DMS 273 treated with DMSO at 0.1 percent for 48 hours (cell line): ENCODE results near the gene ABCB8.

Experiments used
- DNase-seq: peaks from one replicate; lab custom pipeline; 2025; lab: John Stamatoyannopoulos, UW

Gene ABCB8

GRCh38 chr7:151074817-151075661, 46.8 kb downstream of the ABCB8 start:
- no peak for DNase-seq

DNA sequence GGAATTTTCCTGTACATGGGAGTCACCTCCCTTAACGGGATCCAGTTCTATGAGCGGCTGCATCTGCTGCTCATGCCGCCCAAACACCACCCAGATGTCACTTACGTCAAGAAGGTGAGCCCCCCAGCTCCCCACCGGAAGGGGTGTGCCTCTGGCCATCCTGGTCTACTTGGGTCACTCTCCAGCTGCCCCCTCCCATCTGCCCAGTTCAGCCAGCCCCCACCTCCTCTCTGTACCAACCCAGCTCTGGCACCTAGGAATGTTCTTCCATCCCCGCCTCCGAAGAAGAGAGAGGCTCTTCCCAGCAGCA, 47.4 kb downstream of the ABCB8 start:
- DNase-seq, result no peak

- DNase-seq, result no peak
Observed at GRCh38 chr7:151075978-151076426, 47.8 kb downstream of the ABCB8 start.

GRCh38 chr7:151076863-151077704, 48.8 kb downstream of the ABCB8 start:
- DNase-seq, result no peak

GRCh38 chr7:151077705-151078232, 49.5 kb downstream of the ABCB8 start:
- DNase-seq, result no peak

DNA sequence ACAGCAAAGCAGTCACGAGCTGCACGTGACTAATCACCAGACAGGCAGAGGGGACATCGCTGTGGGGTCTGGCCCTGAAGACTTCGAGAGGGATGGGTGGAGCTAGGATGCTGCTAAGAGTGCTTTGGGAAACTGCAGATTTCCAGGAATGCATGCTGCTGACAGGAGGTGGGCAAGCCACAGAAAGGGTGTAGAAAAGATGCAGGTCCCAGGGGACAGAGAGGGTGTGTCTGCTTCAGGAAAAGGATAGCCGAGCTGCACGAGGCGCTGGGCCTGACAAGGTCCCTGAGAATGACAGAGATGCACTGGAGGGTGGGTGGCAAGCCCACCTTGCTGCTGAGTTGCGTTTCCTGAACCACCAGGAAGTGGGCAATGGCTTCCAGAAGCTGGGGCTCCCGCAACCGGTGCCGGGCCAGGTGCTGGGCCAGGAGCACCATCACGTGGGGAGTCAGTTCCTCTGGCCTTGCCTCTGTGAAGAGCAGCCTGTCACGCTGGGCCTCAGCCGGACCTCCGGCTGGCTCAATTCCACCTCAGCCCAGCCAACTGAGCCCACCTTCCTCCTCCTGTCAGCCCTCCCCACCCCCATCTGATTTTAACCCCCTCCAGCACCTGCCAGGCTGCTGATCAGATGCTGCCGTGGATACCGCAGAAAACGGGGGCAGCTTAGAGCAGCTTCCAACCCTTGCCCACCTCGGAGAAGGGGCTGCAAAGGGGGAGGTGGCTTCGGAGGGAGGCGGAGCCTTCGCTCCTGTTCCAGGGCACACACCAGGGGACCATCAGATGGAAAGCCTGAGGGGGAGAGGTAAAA, 50.2 kb downstream of the ABCB8 start:
- DNase-seq, result no peak

- no peak for DNase-seq
Observed at GRCh38 chr7:151079199-151079910, 51.1 kb downstream of the ABCB8 start.

- no peak for DNase-seq
Observed at GRCh38 chr7:151080067-151080521, 51.8 kb downstream of the ABCB8 start.

DNA sequence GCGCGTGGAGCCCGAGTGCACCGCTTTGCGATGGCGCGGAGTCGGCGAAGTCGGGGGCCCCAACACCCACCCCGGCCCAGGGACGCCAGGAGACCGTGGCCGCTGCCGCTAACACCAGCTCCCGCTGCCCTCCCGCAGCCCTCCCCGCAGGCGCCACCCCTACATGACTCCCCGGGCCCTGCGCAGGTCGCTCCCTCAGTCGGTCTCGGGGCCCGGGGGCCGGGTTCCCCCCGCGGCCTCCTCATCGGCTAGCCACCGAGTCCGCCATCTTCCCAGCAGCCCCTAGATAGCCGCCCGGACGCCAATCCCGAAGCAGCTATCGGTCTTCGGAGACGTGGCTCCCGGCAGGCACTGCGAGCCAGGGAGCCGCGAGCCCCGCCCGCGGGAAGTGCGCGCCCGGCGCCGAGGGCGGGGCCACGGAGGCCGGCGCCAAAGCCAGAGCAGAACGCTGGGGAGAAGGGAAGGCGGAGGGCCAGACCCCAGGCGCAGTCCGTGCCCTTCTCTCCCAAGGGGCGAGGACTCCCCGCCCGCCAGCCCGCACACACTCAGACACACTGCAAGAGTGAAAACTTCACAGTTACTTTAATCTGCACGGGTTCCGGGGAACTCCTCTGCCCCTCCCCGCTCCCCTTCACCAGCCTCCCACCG, 52.4 kb downstream of the ABCB8 start, which contains the start of gene FASTK:
Gene FASTK, minus strand, starts transcription at position 288 of the 648 bp plus-strand sequence. Its CDS starts 43 bp downstream, at position 245.
- DNase-seq, result peak; percentile 75

- no peak for DNase-seq
Observed at GRCh38 chr7:151081170-151082101, 53.2 kb downstream of the ABCB8 start.

DNA sequence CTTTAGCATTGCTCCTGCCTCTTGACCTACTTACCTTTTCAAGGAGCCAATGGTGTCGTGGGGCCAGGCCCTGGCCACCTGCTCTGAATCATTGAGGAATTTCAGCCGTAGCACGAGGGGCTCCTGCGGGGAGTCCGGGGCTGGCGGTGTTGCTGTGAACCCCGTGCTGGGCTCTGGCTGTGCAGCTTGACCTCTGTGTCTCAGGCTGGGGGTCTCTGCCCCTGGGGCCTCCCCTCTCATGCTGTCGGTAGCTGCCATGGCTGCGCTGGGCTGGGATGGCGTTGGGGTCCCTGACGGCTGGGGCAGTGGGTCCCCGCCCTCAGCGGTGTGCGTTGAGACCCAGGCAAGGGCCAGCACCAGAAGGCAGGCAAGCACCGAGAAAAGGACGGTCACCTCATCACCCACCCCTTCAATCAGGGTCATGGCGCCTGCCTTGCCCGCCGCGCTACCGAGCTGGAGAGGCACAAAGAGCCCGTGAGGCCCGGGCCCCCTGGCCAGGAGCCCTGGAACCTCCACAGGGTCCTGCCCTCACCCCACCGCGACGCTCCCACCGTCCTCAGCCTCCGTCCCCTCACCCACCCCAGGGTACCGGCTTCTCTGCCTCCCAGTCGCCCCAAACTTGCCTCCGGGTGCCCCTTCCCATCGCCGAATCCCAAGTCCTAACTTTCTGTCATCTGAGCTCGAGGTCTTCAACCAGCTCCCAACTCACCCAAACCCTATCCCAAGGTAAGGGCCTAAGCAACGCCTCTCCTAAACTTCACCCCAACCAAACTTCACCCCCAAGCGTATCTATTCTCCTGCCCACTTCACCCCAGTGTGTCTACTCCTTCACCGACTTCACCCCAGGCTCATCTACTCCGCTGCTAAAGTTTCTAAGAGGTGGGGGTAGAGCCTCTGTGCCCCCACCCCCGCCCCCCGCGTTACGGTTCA, 54.2 kb downstream of the ABCB8 start:
- DNase-seq, result no peak

- DNase-seq, result no peak
Observed at GRCh38 chr7:151083071-151083823, 55.0 kb downstream of the ABCB8 start, which contains the start of gene TMUB1. TMUB1 (minus strand) TSS chr7:151083493; CDS start chr7:151082563, 930 bp downstream.

GRCh38 chr7:151083824-151084160, 55.5 kb downstream of the ABCB8 start:
- no peak for DNase-seq

GRCh38 chr7:151085329-151085690, 57.1 kb downstream of the ABCB8 start:
- no peak for DNase-seq

GRCh38 chr7:151085691-151086620, 57.7 kb downstream of the ABCB8 start, which contains the start of gene AGAP3:
AGAP3 (plus strand) TSS chr7:151086475; CDS start chr7:151086742, 267 bp downstream.
- peak; percentile 89 for DNase-seq

GRCh38 chr7:151086802-151087244, 58.6 kb downstream of the ABCB8 start:
- DNase-seq, result no peak
